PC-3 (cell line): ENCODE measurements around the gene PRC1.

ENCODE experiments used
- CTCF ChIP-seq: fragments of 300-600 bp; sonication (generic); conservative IDR thresholded peaks from 2 replicates; pipeline ENCODE4 v1.5.1; 2017; ENCODE audit warnings: antibody characterized with exemption, low read depth, mild to moderate bottlenecking, low read length
- EZH2 ChIP-seq: fragments of 300-600 bp; sonication (generic); IDR thresholded peaks from one replicate; pipeline ENCODE4 v1.6.1; 2017; ENCODE audit warnings: antibody characterized with exemption, mild to moderate bottlenecking, low read length; ENCODE audit not compliant: unreplicated experiment

GRCh38 chr15:91017716-91018115 is 23.4 kb upstream of the PRC1 start:
- TF ChIP-seq CTCF (no peak), EZH2 (no peak)
